HG03571 (cell line): Measurements from ENCODE around the gene TRPM3.
A peak's percentile ranks its signal among the peaks of the same experiment; 100 is the strongest.

ENCODE experiments used
- ATAC-seq: cut with Tn5 transposase; IDR thresholded peaks from one replicate; pipeline ENCODE4 v1.9.1; 2021; ENCODE audit not compliant: unreplicated experiment

The TRPM3 gene

DNA sequence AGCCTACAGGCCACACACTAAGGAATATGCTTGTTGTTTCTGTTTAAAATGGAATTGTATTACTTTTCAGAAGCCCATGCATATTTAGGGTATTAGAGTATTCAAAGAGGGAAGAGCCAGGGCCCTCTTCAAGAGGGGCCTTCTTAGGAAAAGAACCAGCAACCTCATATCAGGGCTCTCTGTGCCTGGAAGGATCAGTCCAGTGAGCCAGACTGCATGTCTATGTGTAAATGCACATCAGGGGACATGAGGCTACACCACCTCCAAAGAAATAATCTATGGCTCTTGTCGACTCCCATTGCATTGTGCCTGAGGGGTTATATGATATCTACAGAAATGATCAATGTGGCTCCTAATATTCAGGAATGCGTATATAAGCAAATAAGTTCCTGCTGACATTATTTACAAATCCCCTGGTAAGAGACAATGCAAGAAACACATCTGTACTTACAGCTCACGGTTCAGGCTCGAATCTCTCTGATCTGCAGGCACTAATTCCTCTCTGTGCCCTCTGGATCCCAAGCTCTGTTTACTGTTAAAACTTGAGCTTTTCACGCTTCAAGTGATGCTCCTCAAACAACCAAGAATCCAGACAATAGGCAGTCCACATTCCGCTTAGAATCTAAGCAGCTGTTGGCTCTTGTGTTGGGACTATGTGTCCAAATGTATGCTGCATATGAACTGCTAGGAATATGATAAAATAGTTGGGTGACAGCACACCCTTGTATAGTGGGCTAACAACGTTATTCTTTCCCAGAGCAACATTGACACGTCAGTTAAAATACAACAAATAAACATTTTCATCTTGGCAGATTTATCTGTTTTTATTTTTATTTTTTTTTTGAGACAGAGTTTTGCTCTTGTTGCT lies 556.7 kb downstream of the TRPM3 start:
- no peak for ATAC-seq

GRCh38 chr9:70563431-70564204 lies 557.8 kb downstream of the TRPM3 start:
- peak; percentile 98 for ATAC-seq

- no peak for ATAC-seq
Observed at GRCh38 chr9:70563010-70563409, 558.4 kb downstream of the TRPM3 start.

- ATAC-seq: no peak
Observed at GRCh38 chr9:70561786-70562395, 559.5 kb downstream of the TRPM3 start.

DNA sequence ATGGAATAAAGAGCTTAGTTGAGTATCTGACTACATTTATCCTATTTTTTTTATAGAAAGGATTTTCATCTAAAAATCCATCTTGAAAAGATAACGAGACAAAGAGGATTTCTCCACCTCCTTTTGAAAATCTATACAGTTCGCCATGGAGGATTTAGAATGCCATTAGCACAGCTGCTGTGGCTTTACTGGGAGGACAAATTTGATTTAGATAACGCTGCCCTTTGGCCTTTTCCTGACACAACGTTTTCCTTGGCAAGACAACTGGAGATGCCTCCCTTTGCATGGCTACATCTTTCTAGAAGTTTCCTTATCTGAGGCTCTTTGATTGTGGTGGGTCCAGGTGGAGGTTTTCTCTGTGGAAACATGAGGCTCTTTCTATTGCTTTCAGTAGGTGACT lies 560.3 kb downstream of the TRPM3 start:
- ATAC-seq: no peak

DNA sequence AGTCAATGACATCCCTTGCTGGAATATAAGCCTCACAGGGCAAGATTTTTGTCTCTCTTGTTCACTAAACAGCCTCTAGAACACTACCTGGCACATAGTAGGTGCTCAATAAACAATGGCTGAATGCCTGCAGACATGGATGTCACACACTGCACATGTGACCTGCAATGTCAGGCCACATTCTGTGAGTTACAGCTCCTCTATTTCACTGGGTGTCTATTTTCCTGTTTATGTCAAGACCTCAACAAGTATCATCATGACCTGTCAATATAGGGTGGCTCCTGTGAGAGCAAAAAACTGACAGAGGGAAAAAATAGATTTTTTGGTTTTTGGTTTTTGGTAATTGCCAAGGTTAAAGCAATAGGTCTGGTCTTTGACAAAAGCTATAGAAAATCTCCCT lies 562.3 kb downstream of the TRPM3 start:
- ATAC-seq: no peak

DNA sequence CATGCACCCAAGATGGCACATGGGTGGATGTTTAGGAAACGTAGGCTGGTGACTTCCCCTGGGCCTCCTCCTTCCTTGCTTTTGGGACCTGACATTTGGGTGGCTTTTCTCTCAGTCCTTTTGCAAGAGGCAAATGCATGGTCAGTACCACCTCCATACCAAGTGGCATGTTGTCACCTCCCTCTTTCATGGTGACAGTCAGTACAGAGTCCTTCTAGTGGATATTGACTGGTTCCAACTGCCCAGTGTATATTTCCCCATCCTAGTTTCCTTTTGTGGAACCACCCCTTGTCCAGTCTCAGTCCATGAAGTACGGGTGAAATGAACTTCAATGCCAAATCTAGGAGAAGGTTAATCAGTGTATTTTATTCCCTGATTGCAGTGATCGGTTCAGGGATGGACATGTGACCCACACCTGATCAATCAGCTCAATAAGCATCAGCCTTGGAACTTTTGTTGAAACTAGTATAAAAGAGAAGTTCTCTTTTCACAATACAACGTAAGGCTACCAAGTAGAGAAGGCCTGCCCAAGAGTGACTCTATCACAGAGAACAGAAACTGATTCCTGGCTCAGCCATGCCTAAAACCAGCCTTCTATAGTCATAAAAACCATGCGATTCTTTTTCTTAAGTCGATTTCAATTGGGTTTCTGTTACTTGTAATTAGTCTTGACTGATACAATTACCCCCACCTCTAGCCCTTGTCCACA lies 563.6 kb downstream of the TRPM3 start:
- peak; percentile 99 for ATAC-seq

GRCh38 chr9:70556771-70557170 lies 564.6 kb downstream of the TRPM3 start:
- ATAC-seq: no peak

DNA sequence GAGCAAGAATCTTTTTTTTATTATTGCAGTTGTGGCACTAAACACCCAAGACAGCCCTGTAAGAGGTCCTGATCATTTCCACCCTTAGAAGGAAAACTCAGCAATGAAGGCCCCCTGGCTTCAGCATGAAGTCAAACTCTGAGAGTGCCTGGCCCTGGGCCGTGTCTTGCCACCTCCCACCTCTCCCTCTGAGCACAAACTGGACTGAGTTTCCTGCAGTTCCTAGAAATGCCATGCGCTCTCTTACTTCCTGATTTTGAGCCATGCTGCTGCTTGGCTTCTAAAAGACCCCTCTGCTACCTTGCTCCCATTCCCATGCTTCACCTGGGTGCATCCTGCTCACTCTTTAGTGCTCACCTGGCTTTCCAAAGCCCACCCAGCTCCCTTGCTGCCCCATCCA lies 566.5 kb downstream of the TRPM3 start:
- no peak for ATAC-seq

DNA sequence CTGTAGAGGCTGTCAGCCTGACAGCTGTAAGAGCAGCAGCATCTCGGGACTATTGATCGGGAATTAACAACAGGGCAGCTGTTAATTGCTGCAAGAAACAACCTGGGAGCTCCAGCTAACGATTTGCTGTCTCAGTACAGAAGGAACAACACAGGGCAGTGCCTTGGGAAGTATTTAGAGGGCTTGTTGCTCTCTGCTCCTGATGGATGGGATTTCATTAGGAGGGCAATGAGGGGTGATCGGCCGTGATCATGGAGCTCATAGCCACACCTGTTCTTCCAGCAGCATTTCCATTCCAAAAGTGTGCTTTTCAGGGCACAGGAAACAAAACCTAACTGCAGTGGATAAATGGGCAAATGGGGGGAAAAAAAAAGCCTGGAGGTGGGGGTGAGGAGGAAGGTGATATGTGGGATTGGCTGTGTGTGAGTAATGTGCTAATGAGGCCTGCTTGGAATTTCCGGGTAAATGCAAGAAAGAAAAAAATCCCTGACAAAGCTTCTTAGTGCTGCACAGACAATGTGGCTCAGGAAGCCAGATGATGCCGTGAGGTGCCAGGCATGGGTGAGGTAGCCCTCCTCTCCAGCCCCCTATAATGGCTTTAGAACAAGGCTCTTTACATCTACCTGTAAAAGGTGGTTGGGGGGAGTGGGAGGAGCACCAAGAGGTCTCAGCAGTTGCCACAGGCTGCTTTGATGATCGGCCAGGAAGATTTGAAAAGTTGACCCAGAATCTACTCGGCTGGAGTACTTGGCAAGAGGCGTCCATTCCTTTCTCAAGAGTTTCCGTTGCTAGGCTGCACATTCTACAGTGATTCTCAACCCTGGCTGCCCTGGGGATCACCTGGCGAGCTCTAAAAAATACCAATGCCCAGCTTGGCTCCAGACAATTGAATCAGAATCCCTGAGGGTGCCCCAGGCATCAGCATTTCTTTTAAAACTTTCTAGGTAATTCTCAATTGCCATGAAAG lies 567.4 kb downstream of the TRPM3 start:
- no peak for ATAC-seq

DNA sequence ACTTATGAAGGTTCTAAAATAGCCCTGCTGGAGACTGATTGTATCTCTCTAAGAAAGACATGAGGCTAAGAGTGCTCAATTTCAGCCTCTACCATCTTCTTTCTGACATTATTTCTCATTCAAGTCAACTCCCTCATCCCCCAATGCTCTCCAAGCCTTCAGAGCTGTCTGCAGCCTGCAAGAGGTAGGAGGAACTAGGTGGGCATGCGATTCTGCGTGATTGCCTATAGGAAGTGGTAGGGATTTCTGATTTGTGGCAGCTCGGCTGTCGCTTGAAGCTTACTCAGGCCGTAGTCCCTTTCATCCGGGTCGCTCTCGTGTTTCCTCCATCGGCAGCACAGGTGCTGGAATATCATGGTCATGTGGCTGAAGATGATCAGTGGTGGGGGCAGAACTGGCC lies 568.9 kb downstream of the TRPM3 start:
- no peak for ATAC-seq

- no peak for ATAC-seq
Observed at GRCh38 chr9:70551801-70552200, 569.6 kb downstream of the TRPM3 start.

- no peak for ATAC-seq
Observed at GRCh38 chr9:70551396-70551795, 570.0 kb downstream of the TRPM3 start.

DNA sequence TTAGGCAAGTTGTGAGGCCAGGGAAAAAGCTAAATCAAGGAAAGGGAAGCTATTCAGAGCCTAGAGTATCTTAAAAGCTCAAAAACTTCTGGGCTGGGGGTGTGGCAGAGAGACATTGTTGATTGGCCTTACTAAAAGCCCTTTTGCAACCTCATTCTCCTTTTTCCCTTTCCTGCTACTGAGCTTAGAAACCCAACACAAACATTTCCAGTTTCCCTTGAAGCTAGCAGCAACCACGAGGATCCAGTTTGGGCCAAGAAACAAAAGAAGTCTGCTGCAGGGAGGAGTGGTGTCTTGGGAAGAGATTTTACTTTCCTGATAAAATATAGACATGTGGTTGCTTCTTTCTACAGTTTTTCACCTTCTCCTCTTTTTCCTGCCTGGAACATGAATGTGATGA lies 571.5 kb downstream of the TRPM3 start:
- ATAC-seq: no peak

GRCh38 chr9:70542311-70542931 lies 579.0 kb downstream of the TRPM3 start:
- no peak for ATAC-seq

DNA sequence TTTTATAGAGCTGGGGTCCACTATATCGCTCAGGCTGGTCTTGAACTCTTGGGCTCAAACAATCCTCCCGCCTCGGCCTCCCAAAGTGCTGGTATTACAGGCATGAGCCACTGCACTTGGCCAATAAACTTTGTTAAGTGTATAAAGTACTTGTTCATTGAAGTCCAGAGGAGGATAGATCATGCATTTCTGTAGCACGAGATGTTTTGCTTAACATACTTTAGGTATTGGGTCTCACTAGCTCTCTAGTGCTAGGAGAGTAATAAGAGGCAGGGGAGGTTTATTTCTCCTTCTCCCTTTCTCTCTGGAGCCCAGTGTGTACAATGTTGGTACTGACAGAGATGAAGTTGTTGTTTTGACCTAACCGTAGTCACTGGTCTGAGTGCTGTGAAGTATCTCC lies 581.4 kb downstream of the TRPM3 start:
- no peak for ATAC-seq

- no peak for ATAC-seq
Observed at GRCh38 chr9:70539526-70539925, 581.9 kb downstream of the TRPM3 start.

- no peak for ATAC-seq
Observed at GRCh38 chr9:70539001-70539400, 582.4 kb downstream of the TRPM3 start.

DNA sequence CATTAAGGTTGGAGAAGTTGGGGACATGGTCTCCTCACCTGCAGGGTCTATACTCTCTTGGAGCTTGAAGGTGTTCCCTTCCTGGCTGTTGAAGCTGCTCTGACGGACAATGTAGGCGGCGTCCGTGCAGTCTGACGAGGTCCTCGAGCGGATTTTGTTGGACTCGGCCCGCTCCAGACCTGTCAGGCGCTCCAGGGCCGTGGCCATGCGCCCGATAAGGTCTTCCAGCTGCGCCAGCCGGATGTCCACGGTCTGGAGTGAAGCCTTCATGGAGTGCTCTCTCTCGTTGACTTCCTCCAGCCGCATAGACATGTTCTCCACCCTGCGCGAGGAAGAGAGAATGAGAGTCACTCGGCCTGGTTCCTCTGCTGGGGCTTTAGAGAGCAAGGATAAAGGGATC lies 584.3 kb downstream of the TRPM3 start:
- no peak for ATAC-seq
